Effector memory CD4-positive, alpha-beta T cell (primary cell): ENCODE results near the gene UNC5C.

Source experiments
- DNase-seq, 3 donors: peaks; one replicate each; pipeline ENCODE4 v3.0.0-alpha.2; 2020
- H3K27ac ChIP-seq: 2 replicates; pipeline ENCODE4 v1.7.0; 2013; ENCODE audit warnings: mild to moderate bottlenecking, low read length, moderate library complexity; ENCODE audit not compliant: insufficient read depth, poor library complexity, severe bottlenecking
- H3K27me3 ChIP-seq: replicated peaks from 2 replicates; pipeline ENCODE4 v1.7.0; 2013; ENCODE audit warnings: mild to moderate bottlenecking, low read length; ENCODE audit not compliant: insufficient read depth, control insufficient read depth, poor library complexity, severe bottlenecking
- H3K36me3 ChIP-seq: 2 replicates; pipeline ENCODE4 v1.7.0; 2013; ENCODE audit warnings: mild to moderate bottlenecking, low read length, moderate library complexity; ENCODE audit not compliant: control insufficient read depth, insufficient read depth
- H3K4me1 ChIP-seq: 2 replicates; pipeline ENCODE4 v1.7.0; 2013; ENCODE audit warnings: low read length, mild to moderate bottlenecking; ENCODE audit not compliant: control insufficient read depth, insufficient read depth, poor library complexity, severe bottlenecking
- H3K4me3 ChIP-seq: 2 replicates; pipeline ENCODE4 v1.7.0; 2013; ENCODE audit warnings: low read length, low read depth, mild to moderate bottlenecking; ENCODE audit not compliant: insufficient read depth, poor library complexity, severe bottlenecking
- H3K9me3 ChIP-seq: 2 replicates; pipeline ENCODE4 v1.7.0; 2013; ENCODE audit warnings: mild to moderate bottlenecking, low read length, moderate library complexity; ENCODE audit not compliant: control insufficient read depth

Gene UNC5C

GRCh38 chr4:95159384-95159783, 389.4 kb downstream of the UNC5C start:
- Histone ChIP-seq H3K36me3 (no peaks in the 10 kb centered on the region), H3K27me3 (no peaks in the 10 kb centered on the region), H3K9me3 (no peaks in the 10 kb centered on the region), H3K27ac (no peak overlapping the region), H3K4me3 (no peak overlapping the region), H3K4me1 (peaks cover 4% of the 10 kb centered on the region)
- DNase-seq, result no peak

GRCh38 chr4:95158626-95159025, 390.1 kb downstream of the UNC5C start:
- Histone ChIP-seq H3K4me1 (peaks cover 4% of the 10 kb centered on the region), H3K9me3 (no peaks in the 10 kb centered on the region), H3K4me3 (no peak overlapping the region), H3K27me3 (no peaks in the 10 kb centered on the region), H3K36me3 (no peaks in the 10 kb centered on the region), H3K27ac (no peak overlapping the region)
- DNase-seq, result no peak

- Histone ChIP-seq H3K4me1 (peaks cover 4% of the 10 kb centered on the region), H3K36me3 (no peaks in the 10 kb centered on the region), H3K27ac (no peak overlapping the region), H3K9me3 (no peaks in the 10 kb centered on the region), H3K4me3 (no peak overlapping the region), H3K27me3 (no peaks in the 10 kb centered on the region)
- DNase-seq, result no peak
Observed at GRCh38 chr4:95158045-95158444, 390.7 kb downstream of the UNC5C start.

- Histone ChIP-seq H3K9me3 (no peaks in the 10 kb centered on the region), H3K4me3 (no peak overlapping the region), H3K4me1 (peaks cover 4% of the 10 kb centered on the region), H3K27ac (no peak overlapping the region), H3K27me3 (no peaks in the 10 kb centered on the region), H3K36me3 (no peaks in the 10 kb centered on the region)
- DNase-seq, result no peak
Observed at GRCh38 chr4:95157596-95157995, 391.2 kb downstream of the UNC5C start.

DNA sequence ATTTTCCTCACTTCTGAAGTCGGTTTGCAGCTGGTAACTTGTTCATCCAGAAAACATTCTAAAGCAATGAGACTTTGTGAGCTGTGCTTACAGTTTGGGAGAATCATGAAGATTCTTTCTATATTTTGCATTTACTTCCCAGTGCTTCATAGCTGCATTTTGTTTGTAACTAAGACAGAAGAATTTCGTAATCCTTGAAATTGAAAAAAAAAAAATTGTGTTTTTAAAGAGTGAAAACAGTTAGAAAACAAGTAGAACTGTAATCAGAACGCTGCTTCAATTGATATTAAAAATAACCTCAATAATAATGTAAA, 392.4 kb downstream of the UNC5C start:
- no peak for DNase-seq
- Histone ChIP-seq H3K27me3 (no peaks in the 10 kb centered on the region), H3K27ac (no peak overlapping the region)

DNA sequence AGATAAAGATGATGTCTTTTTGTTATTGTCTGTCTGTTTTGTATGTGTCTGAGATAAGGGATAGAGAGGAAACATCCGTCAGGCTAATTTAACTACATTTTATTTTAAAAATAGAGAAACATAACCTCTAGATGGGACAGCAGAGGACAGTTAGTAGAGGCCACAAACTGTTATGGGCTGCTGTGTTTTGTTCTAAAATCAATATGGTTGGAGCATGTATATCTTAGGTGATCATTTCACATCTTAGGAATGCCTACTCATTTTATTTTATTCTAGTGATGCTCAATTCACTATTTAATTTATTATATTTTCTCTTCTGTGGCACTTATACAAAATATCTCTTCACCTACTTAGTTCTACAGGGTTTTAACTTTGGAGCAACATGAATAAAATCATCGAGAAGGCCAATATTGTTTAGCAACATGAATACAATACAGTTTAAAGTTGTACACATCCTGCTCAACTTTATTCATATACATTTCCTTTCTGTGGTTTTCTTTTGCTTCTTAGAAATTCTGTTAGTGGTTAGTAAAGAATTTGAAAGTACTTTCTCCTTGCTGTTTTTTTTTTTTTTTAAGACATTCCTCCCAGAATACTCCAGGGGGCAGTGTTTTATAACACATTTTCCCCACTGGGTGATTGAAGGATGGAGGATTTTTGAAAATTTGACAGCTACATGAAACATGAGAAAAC, 392.9 kb downstream of the UNC5C start:
- no peak for DNase-seq
- H3K36me3 ChIP-seq, result no peaks in the 10 kb centered on the region
- H3K4me3 ChIP-seq, result no peak overlapping the region
- H3K9me3 ChIP-seq, result no peaks in the 10 kb centered on the region
- peaks cover 4% of the 10 kb centered on the region for H3K4me1 ChIP-seq
- no peak overlapping the region for H3K27ac ChIP-seq
- H3K27me3 ChIP-seq, result no peaks in the 10 kb centered on the region

More for the DNA sequence above, 392.4 kb downstream of the UNC5C start:
- no peaks in the 10 kb centered on the region for H3K36me3 ChIP-seq
- H3K9me3 ChIP-seq, result no peaks in the 10 kb centered on the region
- peaks cover 4% of the 10 kb centered on the region for H3K4me1 ChIP-seq
- no peak overlapping the region for H3K4me3 ChIP-seq

DNA sequence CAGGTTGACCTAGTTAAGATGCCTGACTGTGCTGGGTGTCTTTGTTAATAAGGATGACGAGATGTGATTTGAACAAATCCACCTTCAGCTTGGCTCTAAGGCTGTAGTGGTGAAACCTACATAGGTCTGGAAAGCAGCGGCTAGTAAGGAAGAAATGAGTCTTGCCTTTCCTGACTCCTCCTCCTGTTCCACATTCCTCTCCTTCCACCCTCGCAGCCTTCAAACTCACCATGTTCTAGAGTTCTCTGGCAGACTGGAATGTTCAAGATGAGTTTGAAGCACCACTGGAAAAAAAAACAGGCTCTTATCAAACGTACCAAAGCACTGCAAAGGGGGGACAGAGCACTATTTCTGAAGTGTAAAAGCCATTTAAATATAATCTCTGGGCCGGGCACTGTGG, 395.6 kb downstream of the UNC5C start:
- no peak overlapping the region for H3K27ac ChIP-seq
- H3K27me3 ChIP-seq, result no peaks in the 10 kb centered on the region
- H3K4me1 ChIP-seq, result peaks cover 4% of the 10 kb centered on the region
- H3K9me3 ChIP-seq, result no peaks in the 10 kb centered on the region
- H3K4me3 ChIP-seq, result no peak overlapping the region
- DNase-seq, result no peak
- H3K36me3 ChIP-seq, result no peaks in the 10 kb centered on the region

DNA sequence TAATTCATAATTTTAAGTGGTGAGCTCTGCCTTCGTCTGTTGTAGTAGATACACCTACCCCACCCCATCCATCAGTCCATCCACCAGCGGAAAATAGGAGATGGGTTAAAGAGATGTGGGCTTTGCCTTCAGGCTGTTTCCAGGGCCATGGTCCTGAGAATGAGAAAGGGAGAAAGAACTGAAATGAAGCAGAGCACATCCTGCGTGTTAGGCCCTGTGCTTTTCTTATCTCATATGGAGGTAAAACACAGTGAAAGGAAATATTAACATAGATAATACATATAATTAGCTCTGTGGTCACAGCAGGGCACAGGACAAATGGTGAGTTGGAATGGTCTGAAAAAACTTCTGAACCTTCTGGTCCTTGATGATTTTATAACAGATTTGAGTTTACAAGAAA, 397.5 kb downstream of the UNC5C start:
- Histone ChIP-seq H3K9me3 (no peaks in the 10 kb centered on the region), H3K27ac (no peak overlapping the region), H3K4me3 (no peak overlapping the region), H3K36me3 (no peaks in the 10 kb centered on the region), H3K27me3 (no peaks in the 10 kb centered on the region), H3K4me1 (peaks cover 4% of the 10 kb centered on the region)
- DNase-seq, result no peak

DNA sequence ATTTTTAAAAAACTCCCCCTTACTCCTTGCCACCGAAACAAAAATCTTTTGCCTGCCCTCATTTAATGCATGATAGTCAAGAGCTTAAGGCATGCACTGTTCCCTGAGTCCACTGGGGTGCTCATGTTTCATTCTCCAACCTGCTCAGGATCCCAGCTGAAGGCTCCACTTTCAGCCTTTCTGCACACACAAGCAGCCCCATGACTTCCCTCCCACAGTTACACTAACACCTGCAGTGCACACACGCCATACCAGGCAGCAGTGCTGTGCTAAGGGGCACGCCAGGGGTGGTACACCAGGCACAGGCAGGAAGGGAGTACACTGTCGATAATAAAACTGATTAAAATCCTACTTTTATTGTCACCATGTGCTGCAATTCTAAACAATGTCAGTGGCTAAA, 405.8 kb downstream of the UNC5C start:
- no peaks in the 10 kb centered on the region for H3K27me3 ChIP-seq
- H3K36me3 ChIP-seq, result no peaks in the 10 kb centered on the region
- H3K4me3 ChIP-seq, result no peak overlapping the region
- H3K4me1 ChIP-seq, result no peaks in the 10 kb centered on the region
- no peak for DNase-seq
- H3K27ac ChIP-seq, result no peak overlapping the region
- no peaks in the 10 kb centered on the region for H3K9me3 ChIP-seq

DNA sequence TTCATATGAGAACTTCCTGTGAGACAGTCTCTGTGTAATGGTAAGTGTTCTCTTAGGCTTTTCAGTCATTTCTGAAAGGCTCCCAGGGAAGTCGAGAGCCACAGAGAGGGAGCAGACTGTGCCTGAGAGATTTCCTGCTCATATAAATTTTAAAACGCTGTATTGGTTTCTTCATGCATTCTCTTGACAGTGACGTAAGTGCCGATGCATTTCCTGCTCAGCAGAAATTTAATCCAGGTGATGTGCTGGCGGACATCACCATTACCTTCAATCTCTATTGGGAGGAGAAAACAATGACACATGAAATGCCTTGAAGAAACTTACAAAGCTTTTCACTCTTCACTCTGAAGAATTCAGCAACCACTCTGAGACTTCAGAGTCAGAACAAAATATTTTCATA, 407.4 kb downstream of the UNC5C start:
- Histone ChIP-seq H3K27ac (no peak overlapping the region), H3K4me3 (no peak overlapping the region), H3K9me3 (no peaks in the 10 kb centered on the region), H3K27me3 (no peaks in the 10 kb centered on the region), H3K36me3 (no peaks in the 10 kb centered on the region), H3K4me1 (no peaks in the 10 kb centered on the region)
- DNase-seq, result no peak
